Endothelial cell of coronary artery (primary cell): ENCODE measurements around the gene SLBP. TPM values are rescaled to one million over a fixed set of nuclear protein-coding genes. Genes with fewer than 3 reads are reported as not detected.

ENCODE experiments used
- total RNA-seq: library from RNA; depleted of rRNA; stranded (reverse); fragments of >200 nt; gene quantifications from 2 replicates; pipeline ENCODE4 v1.2.3, GENCODE V29; 2014

The SLBP gene
- 50.0 and 56.0 TPM in 2 replicates for total RNA-seq

GRCh38 chr4:1712216-1713002 is at the start of gene SLBP:
TSS of gene SLBP (minus strand) at chr4:1712319. CDS start at chr4:1712188, 131 bp downstream.

GRCh38 chr4:1721003-1721665 is 9.0 kb upstream of the SLBP start, which contains the start of the genes TACC3 and TMEM129:
TSS of gene TACC3 (plus strand) at chr4:1721521. CDS start at chr4:1723422, 1,901 bp downstream.
TSS of gene TMEM129 (minus strand) at chr4:1721323. CDS start at chr4:1720837, 486 bp downstream.

GRCh38 chr4:1683736-1684505 is 28.2 kb downstream of the SLBP start, which contains the start of gene FAM53A:
TSS of gene FAM53A (minus strand) at chr4:1684313. CDS start at chr4:1668741, 15,572 bp downstream.

Other genes starting within 250 kb of the SLBP start
- 1.3 and 1.4 TPM in 2 replicates for gene FAM53A, start 28.0 kb downstream of the SLBP start, total RNA-seq
- gene TMEM129, start 9.0 kb upstream of the SLBP start, total RNA-seq, result 18.5 and 22.5 TPM in 2 replicates
- 11.0 and 23.0 TPM in 2 replicates for gene TACC3, start 9.2 kb upstream of the SLBP start, total RNA-seq
- 0.63 and 1.4 TPM in 2 replicates for gene FGFR3, start 81.0 kb upstream of the SLBP start, total RNA-seq
- gene LETM1, start 143.8 kb upstream of the SLBP start, total RNA-seq, result 108 and 137 TPM in 2 replicates
- gene NSD2, start 159.1 kb upstream of the SLBP start, total RNA-seq, result 47.7 and 54.8 TPM in 2 replicates